T-helper 22 cell (primary cell): ENCODE results near the gene SLC8A3.

Experiments used
- DNase-seq: peaks from one replicate; pipeline ENCODE4 v3.0.0-alpha.2; 2020; ENCODE audit warnings: low read depth

SLC8A3 gene

GRCh38 chr14:70114621-70115156 is 74.1 kb downstream of the SLC8A3 start:
- DNase-seq = no peak

- DNase-seq = no peak
Measured at GRCh38 chr14:70113211-70113610, 75.5 kb downstream of the SLC8A3 start.

GRCh38 chr14:70108419-70108818 is 80.3 kb downstream of the SLC8A3 start:
- no peak for DNase-seq

GRCh38 chr14:70107309-70107708 is 81.4 kb downstream of the SLC8A3 start:
- no peak for DNase-seq

GRCh38 chr14:70100071-70100470 is 88.7 kb downstream of the SLC8A3 start:
- DNase-seq = no peak

- DNase-seq = no peak
Measured at GRCh38 chr14:70098250-70098809, 90.4 kb downstream of the SLC8A3 start.

- no peak for DNase-seq
Measured at GRCh38 chr14:70097576-70098249, 91.0 kb downstream of the SLC8A3 start.

GRCh38 chr14:70096866-70097265 is 91.9 kb downstream of the SLC8A3 start:
- no peak for DNase-seq

- no peak for DNase-seq
Measured at GRCh38 chr14:70094631-70095030, 94.1 kb downstream of the SLC8A3 start.

GRCh38 chr14:70094106-70094505 is 94.6 kb downstream of the SLC8A3 start:
- DNase-seq = no peak

- DNase-seq = no peak
Measured at GRCh38 chr14:70093156-70093555, 95.6 kb downstream of the SLC8A3 start.

GRCh38 chr14:70087380-70087697 is 101.4 kb downstream of the SLC8A3 start:
- DNase-seq = no peak

GRCh38 chr14:70086685-70087379 is 101.9 kb downstream of the SLC8A3 start:
- DNase-seq = no peak

- no peak for DNase-seq
Measured at GRCh38 chr14:70084226-70084625, 104.5 kb downstream of the SLC8A3 start.

- no peak for DNase-seq
Measured at GRCh38 chr14:70082394-70082793, 106.4 kb downstream of the SLC8A3 start.

- DNase-seq = no peak
Measured at GRCh38 chr14:70080076-70080475, 108.7 kb downstream of the SLC8A3 start.

GRCh38 chr14:70078329-70078728 is 110.4 kb downstream of the SLC8A3 start:
- DNase-seq = no peak

- DNase-seq = no peak
Measured at GRCh38 chr14:70077720-70078119, 111.0 kb downstream of the SLC8A3 start.

GRCh38 chr14:70077005-70077404 is 111.7 kb downstream of the SLC8A3 start:
- no peak for DNase-seq

GRCh38 chr14:70073924-70074566 is 114.7 kb downstream of the SLC8A3 start:
- DNase-seq = no peak

GRCh38 chr14:70069186-70069585 is 119.6 kb downstream of the SLC8A3 start:
- DNase-seq = no peak

- no peak for DNase-seq
Measured at GRCh38 chr14:70067810-70068209, 120.9 kb downstream of the SLC8A3 start.
